Measurements from ENCODE around the gene BCAS3.

The BCAS3 gene

DNA sequence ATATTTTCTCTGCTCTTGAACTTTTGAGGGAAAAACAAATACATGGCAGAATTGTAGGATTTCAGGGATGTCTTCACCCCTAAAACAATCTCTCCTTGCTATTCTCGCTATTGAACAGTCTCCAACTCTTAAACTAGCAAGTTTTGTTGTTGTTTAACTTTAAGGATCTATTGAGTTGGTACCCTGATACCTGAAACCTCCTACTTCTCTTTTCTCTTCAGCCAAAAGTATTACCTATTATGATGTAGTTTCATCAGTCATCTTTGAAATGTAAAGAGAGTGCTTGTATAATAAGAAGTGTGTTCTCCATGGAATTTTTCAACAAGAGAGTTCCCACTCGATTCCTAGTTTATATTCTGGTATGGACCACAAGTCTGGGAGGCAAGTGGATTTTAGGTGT, 510.4 kb downstream of the BCAS3 start:
- DNase-seq (ENCODE audit: low spot score): no peak
- H3K27ac ChIP-seq (ENCODE audit: poor library complexity, severe bottlenecking): no peak overlapping the region
- no peaks in the 10 kb centered on the region for H3K36me3 ChIP-seq (ENCODE audit: low read depth)
- peaks cover 3% of the 10 kb centered on the region for H3K27me3 ChIP-seq (ENCODE audit: insufficient read depth, poor library complexity, severe bottlenecking)
- no peak for ATAC-seq (ENCODE audit: low read depth)
- no peaks in the 10 kb centered on the region for H3K9me3 ChIP-seq (ENCODE audit: severe bottlenecking)
- no peaks in the 10 kb centered on the region for H3K4me1 ChIP-seq (ENCODE audit: insufficient read depth, poor library complexity, severe bottlenecking)
- no peak overlapping the region for H3K4me3 ChIP-seq (ENCODE audit: severe bottlenecking)
- TF ChIP-seq CTCF (IDR thresholded peaks at IDR 0.05; ENCODE audit: poor library complexity, severe bottlenecking): no peak

DNA sequence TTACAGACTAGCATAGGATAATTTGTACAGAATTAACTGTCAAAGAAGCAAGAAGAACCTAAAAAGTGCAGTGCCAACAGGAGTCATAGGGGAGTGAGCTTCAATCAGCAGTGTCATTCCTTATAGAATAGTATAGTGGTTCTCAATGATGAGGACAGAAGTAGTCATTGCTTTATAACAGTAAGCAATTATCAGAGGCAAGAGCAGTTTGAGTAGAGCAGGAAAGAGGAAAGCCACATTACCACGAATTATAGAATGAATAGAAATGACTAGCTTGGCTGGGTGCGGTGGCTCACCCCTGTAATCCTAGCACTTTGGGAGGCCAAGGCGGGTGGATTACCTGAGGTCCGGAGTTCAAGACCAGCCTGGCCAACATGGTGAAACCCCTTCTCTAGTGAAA, 512.3 kb downstream of the BCAS3 start:
- Histone ChIP-seq H3K36me3 (ENCODE audit: low read depth) (no peaks in the 10 kb centered on the region), H3K27ac (ENCODE audit: poor library complexity, severe bottlenecking) (no peak overlapping the region), H3K4me3 (ENCODE audit: severe bottlenecking) (no peak overlapping the region), H3K4me1 (ENCODE audit: insufficient read depth, poor library complexity, severe bottlenecking) (no peaks in the 10 kb centered on the region), H3K9me3 (ENCODE audit: severe bottlenecking) (no peaks in the 10 kb centered on the region), H3K27me3 (ENCODE audit: insufficient read depth, poor library complexity, severe bottlenecking) (peaks cover 3% of the 10 kb centered on the region)
- ATAC-seq (ENCODE audit: low read depth): no peak
- no peak for DNase-seq (ENCODE audit: low spot score)
- TF ChIP-seq CTCF (IDR thresholded peaks at IDR 0.05; ENCODE audit: poor library complexity, severe bottlenecking): no peak

- DNase-seq (ENCODE audit: low spot score) (no peak), ATAC-seq (ENCODE audit: low read depth) (no peak)
- H3K27me3 ChIP-seq (ENCODE audit: insufficient read depth, poor library complexity, severe bottlenecking): no peaks in the 10 kb centered on the region
- H3K9me3 ChIP-seq (ENCODE audit: severe bottlenecking): no peaks in the 10 kb centered on the region
- no peak overlapping the region for H3K4me3 ChIP-seq (ENCODE audit: severe bottlenecking)
- TF ChIP-seq CTCF (IDR thresholded peaks at IDR 0.05; ENCODE audit: poor library complexity, severe bottlenecking): no peak
- H3K36me3 ChIP-seq (ENCODE audit: low read depth): no peaks in the 10 kb centered on the region
- H3K4me1 ChIP-seq (ENCODE audit: insufficient read depth, poor library complexity, severe bottlenecking): no peaks in the 10 kb centered on the region
- no peak overlapping the region for H3K27ac ChIP-seq (ENCODE audit: poor library complexity, severe bottlenecking)
Observed at GRCh38 chr17:61196302-61196704, 518.7 kb downstream of the BCAS3 start.

GRCh38 chr17:61196799-61197198, 519.1 kb downstream of the BCAS3 start:
- H3K27ac ChIP-seq (ENCODE audit: poor library complexity, severe bottlenecking): no peak overlapping the region
- H3K4me3 ChIP-seq (ENCODE audit: severe bottlenecking): no peak overlapping the region
- no peaks in the 10 kb centered on the region for H3K36me3 ChIP-seq (ENCODE audit: low read depth)
- no peaks in the 10 kb centered on the region for H3K9me3 ChIP-seq (ENCODE audit: severe bottlenecking)
- ATAC-seq (ENCODE audit: low read depth) (no peak), DNase-seq (ENCODE audit: low spot score) (no peak)
- H3K27me3 ChIP-seq (ENCODE audit: insufficient read depth, poor library complexity, severe bottlenecking): no peaks in the 10 kb centered on the region
- TF ChIP-seq CTCF (IDR thresholded peaks at IDR 0.05; ENCODE audit: poor library complexity, severe bottlenecking): no peak
- no peaks in the 10 kb centered on the region for H3K4me1 ChIP-seq (ENCODE audit: insufficient read depth, poor library complexity, severe bottlenecking)

DNA sequence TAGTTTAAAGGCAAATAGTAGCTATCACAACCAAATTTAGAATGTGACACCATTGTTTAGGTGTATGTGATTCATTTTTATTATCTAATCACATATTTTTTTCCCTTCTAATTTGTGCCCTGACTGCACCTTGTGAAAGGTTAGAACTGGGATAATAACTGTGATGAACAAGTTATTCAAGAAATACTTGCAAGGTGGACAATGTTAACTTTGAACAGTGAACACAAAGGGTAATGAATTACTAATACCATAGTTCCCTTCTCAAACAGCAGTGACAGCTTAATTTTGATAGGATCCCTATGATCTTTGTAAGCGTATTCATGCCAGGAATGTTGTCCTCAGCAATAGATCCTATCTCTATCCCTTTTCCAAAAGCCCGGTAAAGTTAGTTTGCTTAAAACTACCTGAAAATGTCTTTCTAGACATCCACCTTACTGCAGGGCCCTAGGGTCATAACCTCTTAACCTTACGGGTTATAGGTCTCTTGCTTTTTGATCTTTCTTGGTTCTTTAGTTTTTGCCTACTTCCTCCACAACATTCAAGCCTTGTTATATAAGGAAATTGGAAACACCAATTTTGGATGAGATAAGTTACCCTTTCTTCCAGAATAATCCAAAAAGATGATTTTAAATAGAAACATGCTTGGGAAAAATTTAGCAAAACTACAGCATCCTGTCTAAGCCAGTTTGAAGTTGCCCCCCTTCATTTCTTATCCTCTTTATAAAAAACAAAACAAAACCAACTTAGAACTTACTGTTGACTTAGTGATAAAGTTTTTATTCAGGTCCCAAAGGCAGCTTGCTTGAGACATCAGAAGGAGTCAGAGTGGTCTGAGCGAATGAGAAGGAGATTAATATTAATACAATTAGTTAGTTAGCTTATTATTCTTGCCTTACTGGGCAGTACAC, 522.0 kb downstream of the BCAS3 start:
- no peak for DNase-seq (ENCODE audit: low spot score)
- no peak for ATAC-seq (ENCODE audit: low read depth)
- Histone ChIP-seq H3K27me3 (ENCODE audit: insufficient read depth, poor library complexity, severe bottlenecking) (no peaks in the 10 kb centered on the region), H3K9me3 (ENCODE audit: severe bottlenecking) (no peaks in the 10 kb centered on the region), H3K27ac (ENCODE audit: poor library complexity, severe bottlenecking) (no peak overlapping the region), H3K4me3 (ENCODE audit: severe bottlenecking) (no peak overlapping the region), H3K36me3 (ENCODE audit: low read depth) (no peaks in the 10 kb centered on the region), H3K4me1 (ENCODE audit: insufficient read depth, poor library complexity, severe bottlenecking) (no peaks in the 10 kb centered on the region)
- TF ChIP-seq CTCF (IDR thresholded peaks at IDR 0.05; ENCODE audit: poor library complexity, severe bottlenecking): no peak

Measured in RWPE2 (cell line).